GM10266 (cell line): ENCODE measurements around the gene HSD3B7.

Experiments
- DNase-seq: peaks from one replicate; pipeline ENCODE4 v3.0.0; 2012; ENCODE audit errors: extremely low spot score
- TF ChIP-seq, protein P1 (sequence below): IDR thresholded peaks from 2 replicates; pipeline ENCODE4 v1.5.1; 2012; ENCODE audit warnings: mild to moderate bottlenecking, low read depth; ENCODE audit not compliant: control insufficient read depth, insufficient read depth; ENCODE audit errors: missing control alignments

HSD3B7 gene

GRCh38 chr16:31032736-31033708 is 48.0 kb downstream of the HSD3B7 start, which contains the start of gene STX4:
Gene STX4 (plus strand): TSS chr16:31033558. CDS start chr16:31033806, 248 bp downstream.
- TF ChIP-seq, protein P1, sequence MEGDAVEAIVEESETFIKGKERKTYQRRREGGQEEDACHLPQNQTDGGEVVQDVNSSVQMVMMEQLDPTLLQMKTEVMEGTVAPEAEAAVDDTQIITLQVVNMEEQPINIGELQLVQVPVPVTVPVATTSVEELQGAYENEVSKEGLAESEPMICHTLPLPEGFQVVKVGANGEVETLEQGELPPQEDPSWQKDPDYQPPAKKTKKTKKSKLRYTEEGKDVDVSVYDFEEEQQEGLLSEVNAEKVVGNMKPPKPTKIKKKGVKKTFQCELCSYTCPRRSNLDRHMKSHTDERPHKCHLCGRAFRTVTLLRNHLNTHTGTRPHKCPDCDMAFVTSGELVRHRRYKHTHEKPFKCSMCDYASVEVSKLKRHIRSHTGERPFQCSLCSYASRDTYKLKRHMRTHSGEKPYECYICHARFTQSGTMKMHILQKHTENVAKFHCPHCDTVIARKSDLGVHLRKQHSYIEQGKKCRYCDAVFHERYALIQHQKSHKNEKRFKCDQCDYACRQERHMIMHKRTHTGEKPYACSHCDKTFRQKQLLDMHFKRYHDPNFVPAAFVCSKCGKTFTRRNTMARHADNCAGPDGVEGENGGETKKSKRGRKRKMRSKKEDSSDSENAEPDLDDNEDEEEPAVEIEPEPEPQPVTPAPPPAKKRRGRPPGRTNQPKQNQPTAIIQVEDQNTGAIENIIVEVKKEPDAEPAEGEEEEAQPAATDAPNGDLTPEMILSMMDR: no peak
- peak; percentile 95 for DNase-seq

DNA sequence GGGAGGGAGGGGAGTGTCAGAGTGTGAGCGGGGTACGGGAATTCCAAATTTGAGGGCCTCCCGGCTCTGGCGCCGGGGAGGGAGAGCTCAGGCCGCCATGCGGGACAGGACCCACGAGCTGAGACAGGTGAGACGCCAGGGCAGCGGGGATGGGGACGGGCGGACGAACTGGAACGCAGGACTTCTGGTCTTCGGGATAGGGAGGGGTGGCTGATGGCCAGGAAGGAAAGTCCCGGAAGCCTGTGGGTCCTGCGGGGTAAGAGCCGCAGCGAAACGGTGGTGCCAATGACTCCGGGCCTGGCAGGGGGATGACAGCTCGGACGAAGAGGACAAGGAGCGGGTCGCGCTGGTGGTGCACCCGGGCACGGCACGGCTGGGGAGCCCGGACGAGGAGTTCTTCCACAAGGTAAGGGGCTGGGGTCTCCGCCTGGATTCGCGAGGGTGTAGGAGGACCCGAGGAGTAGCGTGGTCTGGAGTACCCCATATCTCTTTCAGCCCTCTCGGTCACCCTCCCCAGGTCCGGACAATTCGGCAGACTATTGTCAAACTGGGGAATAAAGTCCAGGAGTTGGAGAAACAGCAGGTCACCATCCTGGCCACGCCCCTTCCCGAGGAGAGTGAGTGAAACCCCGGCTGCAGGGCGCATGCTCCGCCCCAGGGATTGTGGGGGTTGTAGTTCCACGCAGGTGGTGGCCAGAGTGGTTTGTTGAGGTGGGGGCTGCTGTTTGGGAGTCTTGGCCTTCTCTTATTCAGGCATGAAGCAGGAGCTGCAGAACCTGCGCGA is 48.9 kb downstream of the HSD3B7 start:
- peak; percentile 95 for DNase-seq
- TF ChIP-seq, protein P1: no peak

- no peak for DNase-seq
- TF ChIP-seq, protein P1: no peak
Measured at GRCh38 chr16:31036691-31037090, 51.7 kb downstream of the HSD3B7 start.
